Ovary (tissue), 3 donors: Measurements from ENCODE around the gene BAIAP2L2.

Source experiments
- CTCF ChIP-seq, 3 donors: fragments of 450-650 bp in 2 of 3; fragments of 200-600 bp in 1 of 3; IDR thresholded peaks; one replicate each; pipeline versions ENCODE4 v1.5.1 to v1.8.0; 2016 to 2022; ENCODE audit warnings: antibody characterized with exemption in 3 of 3, mild to moderate bottlenecking in 1 of 3
- EP300 ChIP-seq: sonication (generic); formaldehyde crosslinking; IDR thresholded peaks from one replicate; pipeline ENCODE4 v1.6.1; 2017; ENCODE audit warnings: antibody characterized with exemption
- POLR2A ChIP-seq: fragments of 450-650 bp; IDR thresholded peaks from one replicate; pipeline ENCODE4 v1.6.1; 2017; ENCODE audit warnings: antibody characterized with exemption, mild to moderate bottlenecking, moderate library complexity
- donor health status: DM: no; HTN: no; CAD: no.

- TF ChIP-seq EP300, result no peak
- no peak for TF ChIP-seq CTCF (IDR thresholded peaks at IDR 0.05)
- no peak for TF ChIP-seq POLR2A
Measured at GRCh38 chr22:38098410-38099249, 11.9 kb downstream of the BAIAP2L2 start.
